OCI-LY3 (cell line): Measurements from ENCODE around the gene WDPCP.

Experiments used
- H2AFZ ChIP-seq: fragments of 200-600, 300-600 bp; shearing (Covaris generic); 2 replicates; pipeline ENCODE4 v1.6.0; 2014; ENCODE audit warnings: antibody characterized with exemption, low read depth, low read length
- H3K27ac ChIP-seq: fragments of 200-600, 300-600 bp; sonication (generic); 2 replicates; pipeline ENCODE4 v1.5.1; 2014; ENCODE audit warnings: mild to moderate bottlenecking, low read length, moderate library complexity, mixed read lengths
- H3K27me3 ChIP-seq: fragments of 200-600, 300-600 bp; sonication (generic); 2 replicates; pipeline ENCODE4 v1.6.1; 2014; ENCODE audit warnings: low read depth, low read length, mixed read lengths
- H3K36me3 ChIP-seq: fragments of 200-600, 300-600 bp; sonication (generic); replicated peaks from 2 replicates; pipeline ENCODE3; 2014; ENCODE audit warnings: low read depth, low read length, mixed read lengths
- H3K4me1 ChIP-seq: fragments of 300-600, 200-600 bp; sonication (generic); 2 replicates; pipeline ENCODE4 v1.6.1; 2014; ENCODE audit warnings: low read length, mixed read lengths
- H3K4me2 ChIP-seq: fragments of 200-600, 300-600 bp; sonication (generic); 2 replicates; pipeline ENCODE4 v1.6.1; 2014; ENCODE audit warnings: low read length, mixed read lengths
- H3K4me3 ChIP-seq: fragments of 300-600, 200-600 bp; sonication (generic); 2 replicates; pipeline ENCODE4 v1.5.1; 2014; ENCODE audit warnings: antibody characterized with exemption, mild to moderate bottlenecking, low read length, moderate library complexity
- H3K79me2 ChIP-seq: fragments of 300-600, 200-600 bp; shearing (Covaris generic); 2 replicates; pipeline ENCODE4 v1.6.1; 2014; ENCODE audit warnings: mild to moderate bottlenecking, low read length, mixed read lengths
- H3K9ac ChIP-seq: fragments of 300-600, 200-600 bp; shearing (Covaris generic); 2 replicates; pipeline ENCODE4 v1.6.0; 2014; ENCODE audit warnings: mild to moderate bottlenecking, low read length, moderate library complexity
- H3K9me3 ChIP-seq: fragments of 200-600, 300-600 bp; shearing (Covaris generic); 2 replicates; pipeline ENCODE4 v1.6.1; 2014; ENCODE audit warnings: low read length, mixed read lengths; ENCODE audit not compliant: insufficient read depth
- H4K20me1 ChIP-seq: fragments of 200-600, 300-600 bp; sonication (generic); 2 replicates; pipeline ENCODE4 v1.6.1; 2016; ENCODE audit warnings: low read length, mixed read lengths; ENCODE audit not compliant: insufficient read depth
- CTCF ChIP-seq: fragments of 200-600, 300-600 bp; sonication (generic); IDR thresholded peaks from 2 replicates; pipeline ENCODE4 v1.5.1; 2014; ENCODE audit warnings: antibody characterized with exemption, low read length, low read depth
- EZH2phosphoT487 ChIP-seq: fragments of 200-600 bp; shearing (Covaris generic); IDR thresholded peaks from 2 replicates; pipeline ENCODE4 v1.6.1; 2018; ENCODE audit warnings: antibody characterized with exemption, mixed run types, low read depth

Gene WDPCP

DNA sequence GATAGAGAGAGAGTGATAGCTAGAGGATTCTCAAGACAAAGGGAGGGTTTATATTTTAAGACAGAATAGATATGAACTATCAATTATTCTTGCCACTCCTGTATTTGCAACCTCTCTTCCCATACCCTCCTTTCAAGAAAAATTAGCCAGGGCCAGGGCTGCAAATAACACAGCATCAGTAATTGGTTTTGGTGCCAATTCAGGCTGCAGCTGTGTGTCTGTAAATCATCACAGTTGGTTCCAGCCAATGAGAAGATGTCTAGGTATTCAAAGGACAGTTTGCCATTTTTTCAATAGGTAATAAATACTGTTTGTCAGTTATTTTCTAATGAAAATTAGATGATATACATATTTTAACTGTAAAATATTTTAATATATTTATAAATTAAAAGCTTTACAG lies 73.5 kb downstream of the WDPCP start:
- no peaks in the 10 kb centered on the region for H4K20me1 ChIP-seq
- H3K4me1 ChIP-seq = no peaks in the 10 kb centered on the region
- no peak overlapping the region for H3K4me3 ChIP-seq
- H3K27ac ChIP-seq = no peak overlapping the region
- no peaks in the 10 kb centered on the region for H3K9me3 ChIP-seq
- H3K4me2 ChIP-seq = no peak overlapping the region
- no peaks in the 10 kb centered on the region for H3K36me3 ChIP-seq
- no peak for TF ChIP-seq CTCF
- no peak for TF ChIP-seq EZH2phosphoT487
- no peak overlapping the region for H3K9ac ChIP-seq
- no peaks in the 10 kb centered on the region for H3K79me2 ChIP-seq
- no peaks in the 10 kb centered on the region for H3K27me3 ChIP-seq
- H2AFZ ChIP-seq = no peak overlapping the region

GRCh38 chr2:63514237-63514716 lies 74.0 kb downstream of the WDPCP start:
- no peak overlapping the region for H3K9ac ChIP-seq
- no peak overlapping the region for H2AFZ ChIP-seq
- H3K79me2 ChIP-seq = no peaks in the 10 kb centered on the region
- no peaks in the 10 kb centered on the region for H3K4me1 ChIP-seq
- TF ChIP-seq CTCF = no peak
- no peak for TF ChIP-seq EZH2phosphoT487
- no peaks in the 10 kb centered on the region for H3K27me3 ChIP-seq
- H3K27ac ChIP-seq = no peak overlapping the region
- no peaks in the 10 kb centered on the region for H3K9me3 ChIP-seq
- no peak overlapping the region for H3K4me2 ChIP-seq
- no peak overlapping the region for H3K4me3 ChIP-seq
- no peaks in the 10 kb centered on the region for H3K36me3 ChIP-seq
- H4K20me1 ChIP-seq = no peaks in the 10 kb centered on the region

DNA sequence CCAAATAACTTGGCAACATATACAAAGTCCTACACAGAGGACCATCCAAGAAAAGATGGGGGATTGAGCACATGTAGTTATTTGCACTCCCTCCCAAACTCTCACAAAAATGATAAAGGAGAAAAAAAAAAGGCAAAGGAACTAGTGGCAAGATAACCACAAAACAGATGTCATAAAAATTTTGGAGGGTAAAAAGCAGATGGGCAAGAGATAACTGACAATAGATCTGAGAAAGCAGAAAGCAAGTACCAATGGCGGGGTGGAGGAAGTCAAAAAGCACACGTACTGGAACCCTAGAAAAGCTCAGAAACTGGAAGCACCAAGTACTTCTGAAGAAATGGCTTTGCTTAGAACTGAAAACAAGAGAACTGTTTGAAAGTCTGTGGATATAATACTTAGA lies 82.0 kb downstream of the WDPCP start:
- Histone ChIP-seq H3K36me3 (no peaks in the 10 kb centered on the region), H3K79me2 (no peaks in the 10 kb centered on the region), H3K27me3 (no peaks in the 10 kb centered on the region), H4K20me1 (no peaks in the 10 kb centered on the region), H3K4me2 (no peak overlapping the region), H3K27ac (no peak overlapping the region), H3K4me1 (no peaks in the 10 kb centered on the region), H3K9me3 (no peaks in the 10 kb centered on the region), H3K4me3 (no peak overlapping the region), H2AFZ (no peak overlapping the region), H3K9ac (no peak overlapping the region)
- TF ChIP-seq EZH2phosphoT487 (no peak), CTCF (no peak)

DNA sequence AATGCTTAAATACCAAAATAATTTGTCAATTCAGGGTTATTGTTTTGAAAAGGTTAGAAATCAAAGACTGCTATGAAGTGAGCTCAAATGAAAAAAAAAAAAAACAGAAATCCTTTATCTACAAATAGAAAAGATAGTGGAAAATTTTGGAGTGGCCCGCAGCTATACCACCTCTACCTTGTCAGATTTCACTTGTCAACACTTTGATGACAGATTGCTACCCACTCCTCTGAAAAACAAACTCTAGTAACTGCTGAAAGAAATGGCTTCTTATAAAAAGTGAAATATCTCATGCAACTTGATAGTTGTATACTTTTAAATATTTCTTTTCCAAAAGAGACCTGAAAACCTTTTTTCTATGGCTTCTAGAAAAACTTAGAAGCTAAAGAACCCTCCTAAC lies 84.5 kb downstream of the WDPCP start:
- H3K4me3 ChIP-seq = no peak overlapping the region

More for the DNA sequence above, 84.5 kb downstream of the WDPCP start:
- no peak overlapping the region for H3K27ac ChIP-seq
- no peaks in the 10 kb centered on the region for H3K9me3 ChIP-seq
- H3K4me1 ChIP-seq = no peaks in the 10 kb centered on the region
- no peaks in the 10 kb centered on the region for H4K20me1 ChIP-seq
- TF ChIP-seq CTCF = no peak
- TF ChIP-seq EZH2phosphoT487 = no peak
- no peaks in the 10 kb centered on the region for H3K27me3 ChIP-seq
- H3K9ac ChIP-seq = no peak overlapping the region
- no peak overlapping the region for H2AFZ ChIP-seq
- H3K4me2 ChIP-seq = no peak overlapping the region
- H3K36me3 ChIP-seq = no peaks in the 10 kb centered on the region
- H3K79me2 ChIP-seq = no peaks in the 10 kb centered on the region
